Spinal cord (tissue), 10 donors: Measurements from ENCODE around the gene CRNN. TPM values are rescaled to one million over a fixed set of nuclear protein-coding genes. Genes with fewer than 3 reads are reported as not detected.

Source experiments
- DNase-seq, 6 donors: peaks; one replicate each; pipeline versions ENCODE4 v3.0.0 to v3.0.0-alpha.2; 2013 to 2015; ENCODE audit warnings: low spot score in 6 of 6, low read depth in 4 of 6
- H3K27ac ChIP-seq: one replicate; pipeline ENCODE4 v1.5.1; 2013; ENCODE audit warnings: low read depth, low read length, control low read depth
- H3K27me3 ChIP-seq: one replicate; pipeline ENCODE4 v1.6.1; 2013; ENCODE audit warnings: low read length; ENCODE audit not compliant: control insufficient read depth, insufficient read depth
- H3K36me3 ChIP-seq: one replicate; pipeline ENCODE4 v1.6.1; 2013; ENCODE audit warnings: low read length; ENCODE audit not compliant: control insufficient read depth, insufficient read depth
- H3K4me1 ChIP-seq: one replicate; pipeline ENCODE4 v1.6.1; 2013; ENCODE audit warnings: low read length; ENCODE audit not compliant: control insufficient read depth, insufficient read depth
- H3K4me3 ChIP-seq: one replicate; pipeline ENCODE4 v1.5.1; 2013; ENCODE audit warnings: low read depth, low read length, control low read depth
- H3K9me3 ChIP-seq: one replicate; pipeline ENCODE4 v1.6.1; 2013; ENCODE audit warnings: low read length; ENCODE audit not compliant: control insufficient read depth, insufficient read depth
- WGBS: methylation state at CpG from one replicate; pipeline ENCODE4 v1.1.5; 2013; ENCODE audit warnings: missing lambda C conversion rate; ENCODE audit not compliant: insufficient coverage; 5-methylcytosine and 5-hydroxymethylcytosine counted together
- polyA plus RNA-seq, 2 donors: library from polyadenylated mRNA; unstranded; fragments of 120-200 nt; gene quantifications; one replicate each; pipeline ENCODE4 v1.2.1, GENCODE V29; 2013; ENCODE audit not compliant: insufficient read length in 2 of 2
- total RNA-seq, 2 donors: library from RNA; depleted of rRNA in 1 of 2; stranded (reverse); fragments of 120-200 nt in 1 of 2; fragments of >200 nt in 1 of 2; gene quantifications; one replicate each; pipeline versions ENCODE4 v1.2.3 to v1.2.4, GENCODE V29; 2013 to 2014
- donor health status: healthy.

CRNN gene
- total and polyA plus RNA-seq, 4 donors, result not detected

DNA sequence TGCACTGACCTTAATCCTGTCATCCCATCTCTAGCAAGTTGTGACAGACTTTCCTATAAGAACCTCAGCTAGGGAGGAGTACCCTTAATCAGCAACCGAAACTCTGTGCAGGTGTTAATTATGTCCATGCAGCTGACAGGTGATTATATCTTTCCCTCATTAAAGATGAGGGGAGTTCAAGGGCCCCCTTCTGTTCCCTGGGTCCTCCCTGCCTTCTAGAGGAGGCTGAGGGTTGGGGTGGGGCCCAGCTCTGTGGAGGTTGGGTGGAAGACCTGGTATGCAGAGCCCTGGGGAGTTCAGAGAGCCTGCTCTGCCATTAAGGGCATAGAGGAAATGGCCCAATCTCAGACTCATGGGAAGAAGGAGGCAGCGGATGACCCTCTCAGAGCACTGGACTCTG lies 35.6 kb upstream of the CRNN start:
- no peak overlapping the region for H3K4me3 ChIP-seq
- no peaks in the 10 kb centered on the region for H3K4me1 ChIP-seq
- WGBS, result no CpG with 5 or more reads among the region's 2 CpGs
- H3K27ac ChIP-seq, result no peak overlapping the region
- peaks cover 2% of the 10 kb centered on the region for H3K27me3 ChIP-seq
- DNase-seq, result no peak
- no peaks in the 10 kb centered on the region for H3K36me3 ChIP-seq
- no peaks in the 10 kb centered on the region for H3K9me3 ChIP-seq

DNA sequence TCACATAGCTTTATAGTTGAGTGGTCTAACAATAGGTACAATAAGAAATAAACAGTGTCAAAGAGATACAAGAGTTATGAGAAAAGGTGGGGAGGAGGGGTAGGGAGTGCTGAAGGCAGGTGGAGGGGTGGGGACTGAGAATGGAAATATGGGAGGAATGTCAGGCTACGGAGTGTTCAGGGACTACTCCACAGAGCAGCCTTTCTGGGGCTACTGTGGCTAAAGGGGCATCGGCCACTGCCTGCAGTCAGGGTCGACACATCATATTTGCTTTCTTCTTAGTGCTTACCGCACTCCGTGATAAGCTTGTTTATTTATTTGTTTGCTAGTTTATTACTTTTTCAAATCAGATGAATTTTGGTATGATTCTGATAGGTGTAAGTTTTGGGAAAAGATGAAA lies 34.4 kb upstream of the CRNN start:
- Histone ChIP-seq H3K36me3 (no peaks in the 10 kb centered on the region), H3K4me3 (no peak overlapping the region)
- WGBS, result 88% methylated on average over 1 of the region's 5 CpGs

DNA sequence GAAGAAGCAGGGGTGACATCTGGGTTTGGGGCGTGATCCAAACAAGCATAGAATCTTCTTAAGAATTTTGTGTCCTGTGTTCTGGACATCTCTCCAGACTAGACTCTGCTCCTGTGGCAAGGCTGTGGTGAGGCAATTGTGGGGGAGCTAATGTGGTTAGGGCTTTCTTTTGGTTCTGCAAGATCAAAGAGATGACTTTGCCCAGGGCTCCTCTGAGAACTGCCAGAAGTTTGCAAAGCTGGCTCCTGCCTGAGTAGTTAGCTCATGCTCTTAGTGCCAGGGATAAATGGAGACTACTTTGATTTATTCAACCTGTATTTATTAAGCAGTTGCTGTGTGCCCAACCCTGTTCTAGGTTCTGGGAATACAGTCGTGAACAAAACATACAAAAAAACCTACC lies 34.0 kb upstream of the CRNN start:
- Histone ChIP-seq H3K36me3 (no peaks in the 10 kb centered on the region), H3K27me3 (peaks cover 2% of the 10 kb centered on the region)
- WGBS, result 0% methylated on average over 1 of the region's 2 CpGs

More for the DNA sequence above, 34.4 kb upstream of the CRNN start:
- no peak overlapping the region for H3K27ac ChIP-seq
- no peaks in the 10 kb centered on the region for H3K9me3 ChIP-seq
- no peak for DNase-seq
- no peaks in the 10 kb centered on the region for H3K4me1 ChIP-seq
- H3K27me3 ChIP-seq, result peaks cover 2% of the 10 kb centered on the region

DNA sequence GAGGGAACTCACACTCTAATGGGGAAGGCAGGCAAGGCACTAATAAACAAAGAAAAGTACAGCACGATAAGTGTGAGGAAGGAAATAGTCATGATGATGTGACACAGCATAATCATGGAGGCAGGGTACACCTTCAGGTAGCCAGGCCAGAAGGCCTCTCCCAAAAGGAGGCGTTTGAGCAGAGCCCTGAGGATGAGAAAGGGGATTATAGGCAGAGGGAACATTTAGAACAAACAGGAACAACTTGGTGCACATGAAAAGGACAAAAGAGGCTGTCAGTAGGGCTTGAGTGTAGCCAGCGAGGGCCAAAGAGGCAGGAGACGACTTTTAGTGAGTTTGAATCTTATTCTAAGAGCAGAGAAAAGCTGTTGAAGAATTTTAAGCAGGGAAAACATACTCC lies 33.4 kb upstream of the CRNN start:
- WGBS, result 64% methylated on average over 4 of the region's 4 CpGs

More for the DNA sequence above, 34.0 kb upstream of the CRNN start:
- no peak overlapping the region for H3K4me3 ChIP-seq
- H3K9me3 ChIP-seq, result no peaks in the 10 kb centered on the region
- no peaks in the 10 kb centered on the region for H3K4me1 ChIP-seq
- DNase-seq, result no peak
- no peak overlapping the region for H3K27ac ChIP-seq

DNA sequence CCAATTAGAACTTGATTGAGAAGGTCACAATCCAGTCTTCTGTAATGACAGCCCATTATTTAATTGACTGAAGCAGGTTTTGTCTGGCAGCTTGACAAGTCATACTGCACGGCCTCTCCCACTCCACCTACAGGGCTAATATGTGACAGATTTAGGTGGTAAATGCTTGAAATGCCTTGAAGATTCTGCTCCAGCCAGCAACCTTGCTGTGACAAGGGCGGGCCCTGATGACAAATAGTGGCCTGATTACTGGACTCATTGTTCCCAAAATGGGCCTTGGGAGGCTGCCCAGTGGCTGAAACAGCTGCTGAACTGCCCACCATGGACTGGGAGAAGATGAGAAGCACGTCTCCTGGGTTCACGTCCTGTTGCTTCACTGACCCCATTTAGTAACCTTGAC lies 30.0 kb upstream of the CRNN start:
- Histone ChIP-seq H3K36me3 (no peaks in the 10 kb centered on the region), H3K9me3 (no peaks in the 10 kb centered on the region), H3K27me3 (peaks cover 2% of the 10 kb centered on the region), H3K27ac (no peak overlapping the region), H3K4me1 (peaks cover 5% of the 10 kb centered on the region), H3K4me3 (no peak overlapping the region)
- no peak for DNase-seq
- 64% methylated on average over 1 of the region's 4 CpGs for WGBS

More for the DNA sequence above, 33.4 kb upstream of the CRNN start:
- no peaks in the 10 kb centered on the region for H3K9me3 ChIP-seq
- DNase-seq, result no peak
- H3K27ac ChIP-seq, result no peak overlapping the region
- no peak overlapping the region for H3K4me3 ChIP-seq
- peaks cover 2% of the 10 kb centered on the region for H3K27me3 ChIP-seq
- H3K4me1 ChIP-seq, result no peaks in the 10 kb centered on the region
- no peaks in the 10 kb centered on the region for H3K36me3 ChIP-seq

DNA sequence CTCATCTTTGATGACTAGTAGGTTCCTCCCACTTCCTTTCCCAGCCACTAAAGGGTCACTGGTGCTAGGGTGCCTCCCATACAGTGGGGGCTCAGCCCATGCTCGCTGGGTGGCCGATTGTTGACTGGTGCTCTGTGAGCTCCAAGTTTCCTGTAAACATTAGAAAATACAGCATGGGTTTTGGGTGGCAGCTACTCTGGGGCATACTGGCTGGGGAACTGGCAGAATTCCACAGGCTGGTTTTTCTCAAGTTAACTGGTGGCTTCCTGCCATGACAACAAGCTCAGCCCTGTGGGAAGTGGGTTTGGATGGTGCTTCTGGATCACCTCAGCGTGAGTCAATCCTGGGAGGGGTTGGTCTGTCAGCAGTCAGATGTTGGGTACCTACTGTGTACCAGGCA lies 28.7 kb upstream of the CRNN start:
- Histone ChIP-seq H3K9me3 (no peaks in the 10 kb centered on the region), H3K4me3 (no peak overlapping the region), H3K27me3 (peaks cover 2% of the 10 kb centered on the region), H3K36me3 (no peaks in the 10 kb centered on the region), H3K4me1 (peaks cover 5% of the 10 kb centered on the region), H3K27ac (no peak overlapping the region)
- DNase-seq, result peak in 1 of 6 donors; percentile 15
- WGBS, result 53% methylated on average over 3 of the region's 3 CpGs

DNA sequence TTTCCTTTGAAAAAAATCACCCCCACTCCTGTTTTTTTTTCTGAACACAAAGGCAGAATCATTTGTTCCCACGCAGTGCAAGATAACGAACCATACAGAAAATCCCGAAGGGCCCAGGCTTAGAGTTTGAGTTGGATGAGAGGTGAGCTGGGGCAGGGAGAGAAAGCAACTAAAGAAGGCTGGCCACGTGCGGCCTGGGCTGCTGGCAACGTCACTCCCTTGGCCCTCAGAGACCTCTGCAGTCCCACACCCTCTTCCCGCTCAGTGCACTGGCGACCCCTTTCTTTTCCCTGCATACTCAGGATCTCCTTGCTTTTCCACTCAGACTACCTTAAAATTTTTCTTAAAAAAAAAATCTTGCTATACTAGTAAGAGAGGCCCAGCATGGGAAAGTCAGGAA lies 28.2 kb upstream of the CRNN start:
- no peaks in the 10 kb centered on the region for H3K36me3 ChIP-seq
- H3K4me3 ChIP-seq, result no peak overlapping the region
- H3K27me3 ChIP-seq, result peaks cover 2% of the 10 kb centered on the region
- no peak for DNase-seq
- no peaks in the 10 kb centered on the region for H3K9me3 ChIP-seq
- no peak overlapping the region for H3K27ac ChIP-seq
- peaks cover 5% of the 10 kb centered on the region for H3K4me1 ChIP-seq
- WGBS, result 63% methylated on average over 4 of the region's 8 CpGs

DNA sequence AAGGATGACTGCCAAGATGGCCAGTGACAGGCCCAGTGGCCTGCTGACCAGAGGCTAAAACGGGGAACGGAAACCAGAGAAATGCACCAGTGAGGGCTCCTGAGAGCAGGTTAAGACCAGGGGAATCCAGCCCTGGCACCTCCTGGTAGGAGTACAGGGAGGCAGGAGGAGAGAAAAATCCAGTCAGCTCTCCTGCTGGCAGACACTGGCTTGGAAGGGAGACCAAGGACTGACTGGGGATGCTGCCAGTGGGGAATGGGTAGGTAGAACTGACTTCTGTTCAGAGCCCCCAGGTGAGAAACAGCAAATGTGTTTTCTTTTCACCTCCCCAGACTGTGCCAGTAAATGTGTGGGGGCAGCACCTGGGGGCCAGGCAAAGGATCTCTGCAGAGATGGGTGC lies 27.7 kb upstream of the CRNN start:
- no peak overlapping the region for H3K27ac ChIP-seq
- no peaks in the 10 kb centered on the region for H3K9me3 ChIP-seq
- peaks cover 5% of the 10 kb centered on the region for H3K4me1 ChIP-seq
- peaks cover 2% of the 10 kb centered on the region for H3K27me3 ChIP-seq
- 80% methylated on average over 2 of the region's 2 CpGs for WGBS
- no peaks in the 10 kb centered on the region for H3K36me3 ChIP-seq
- no peak for DNase-seq
- H3K4me3 ChIP-seq, result no peak overlapping the region

DNA sequence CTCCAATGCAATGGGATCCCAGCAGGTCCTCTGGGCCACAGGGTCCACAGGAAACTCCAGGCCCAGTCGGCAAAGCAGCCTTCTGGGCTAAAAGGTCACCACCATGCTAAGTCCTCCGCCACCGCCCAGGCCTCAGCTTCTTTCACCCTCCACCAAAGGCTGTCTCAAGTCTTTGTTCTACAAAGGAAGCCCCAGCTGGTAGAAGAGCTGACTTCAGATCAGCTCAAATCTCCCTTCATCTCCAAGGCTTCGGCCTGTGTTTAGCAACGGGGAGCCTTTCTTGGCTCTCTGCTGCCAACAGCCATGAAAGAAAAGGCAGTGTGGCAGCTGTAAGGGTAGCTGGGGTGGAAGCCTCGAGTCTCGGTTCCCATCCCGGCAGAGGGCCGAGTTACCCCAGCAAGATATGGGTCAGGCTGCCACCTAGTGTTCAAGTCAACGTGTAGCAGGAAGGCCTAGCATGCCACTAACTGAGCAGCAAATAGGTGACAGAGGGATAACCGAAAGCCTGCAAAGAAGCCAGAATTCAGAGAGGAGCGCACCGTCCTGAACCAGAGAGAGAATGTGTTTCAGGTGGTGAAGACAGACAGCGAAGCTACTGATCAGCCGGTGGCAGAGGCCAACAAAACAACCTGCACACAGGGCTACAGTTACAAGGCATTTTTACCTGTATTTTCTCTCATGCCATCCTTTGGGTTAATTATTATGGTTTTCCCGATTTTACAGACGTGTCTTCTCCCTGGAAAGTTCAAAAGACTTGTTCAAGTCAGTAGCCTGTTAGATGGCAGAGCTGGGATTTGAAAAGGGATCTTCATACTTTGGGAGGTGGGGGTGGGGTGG lies 26.8 kb upstream of the CRNN start:
- DNase-seq, result peak in 4 of 6 donors; percentile 20 to 72 (median 49)
- Histone ChIP-seq H3K4me3 (no peak overlapping the region), H3K36me3 (no peaks in the 10 kb centered on the region), H3K9me3 (no peaks in the 10 kb centered on the region), H3K4me1 (peaks cover 5% of the 10 kb centered on the region), H3K27me3 (no peaks in the 10 kb centered on the region), H3K27ac (no peak overlapping the region)
- 26% methylated on average over 11 of the region's 17 CpGs for WGBS
